ENCODE results near the gene SLC7A1.

DNA sequence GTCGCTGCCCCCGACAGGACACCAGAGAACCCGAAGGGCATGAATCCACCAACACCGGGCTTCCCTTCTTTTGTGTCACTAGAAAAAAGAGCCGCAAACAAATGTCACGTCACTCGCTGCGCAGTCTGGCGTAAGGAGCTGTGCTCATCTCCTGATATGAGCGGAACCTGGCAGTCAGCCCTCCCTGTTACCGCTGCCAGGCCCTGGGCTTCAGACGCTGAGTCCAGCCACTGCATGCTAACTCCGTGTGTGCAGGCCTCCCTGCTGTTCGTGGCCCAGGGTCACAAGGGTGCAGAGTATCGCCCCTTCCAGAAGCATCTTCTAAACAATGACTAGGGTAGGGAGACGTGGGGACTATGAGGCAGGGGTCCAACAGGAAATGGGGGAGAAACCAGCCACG is 71.3 kb downstream of the SLC7A1 start:
- TF ChIP-seq, protein P1, sequence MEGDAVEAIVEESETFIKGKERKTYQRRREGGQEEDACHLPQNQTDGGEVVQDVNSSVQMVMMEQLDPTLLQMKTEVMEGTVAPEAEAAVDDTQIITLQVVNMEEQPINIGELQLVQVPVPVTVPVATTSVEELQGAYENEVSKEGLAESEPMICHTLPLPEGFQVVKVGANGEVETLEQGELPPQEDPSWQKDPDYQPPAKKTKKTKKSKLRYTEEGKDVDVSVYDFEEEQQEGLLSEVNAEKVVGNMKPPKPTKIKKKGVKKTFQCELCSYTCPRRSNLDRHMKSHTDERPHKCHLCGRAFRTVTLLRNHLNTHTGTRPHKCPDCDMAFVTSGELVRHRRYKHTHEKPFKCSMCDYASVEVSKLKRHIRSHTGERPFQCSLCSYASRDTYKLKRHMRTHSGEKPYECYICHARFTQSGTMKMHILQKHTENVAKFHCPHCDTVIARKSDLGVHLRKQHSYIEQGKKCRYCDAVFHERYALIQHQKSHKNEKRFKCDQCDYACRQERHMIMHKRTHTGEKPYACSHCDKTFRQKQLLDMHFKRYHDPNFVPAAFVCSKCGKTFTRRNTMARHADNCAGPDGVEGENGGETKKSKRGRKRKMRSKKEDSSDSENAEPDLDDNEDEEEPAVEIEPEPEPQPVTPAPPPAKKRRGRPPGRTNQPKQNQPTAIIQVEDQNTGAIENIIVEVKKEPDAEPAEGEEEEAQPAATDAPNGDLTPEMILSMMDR (IDR thresholded peaks at IDR 0.05; ENCODE audit: low read depth, low read length, missing input control), result no peak
- TF ChIP-seq FOXA1 (IDR thresholded peaks at IDR 0.05), result no peak
- TF ChIP-seq RAD21 (IDR thresholded peaks at IDR 0.05), result no peak
- TF ChIP-seq HNF4A (conservative IDR thresholded peaks at IDR 0.05), result no peak
- peak; percentile 8 for TF ChIP-seq NR2F2 (IDR thresholded peaks at IDR 0.05)
- TF ChIP-seq, protein P2, sequence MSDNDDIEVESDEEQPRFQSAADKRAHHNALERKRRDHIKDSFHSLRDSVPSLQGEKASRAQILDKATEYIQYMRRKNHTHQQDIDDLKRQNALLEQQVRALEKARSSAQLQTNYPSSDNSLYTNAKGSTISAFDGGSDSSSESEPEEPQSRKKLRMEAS (IDR thresholded peaks at IDR 0.05), result no peak
- no peak for TF ChIP-seq HNF4G (IDR thresholded peaks at IDR 0.05)
- TF ChIP-seq, protein P3, sequence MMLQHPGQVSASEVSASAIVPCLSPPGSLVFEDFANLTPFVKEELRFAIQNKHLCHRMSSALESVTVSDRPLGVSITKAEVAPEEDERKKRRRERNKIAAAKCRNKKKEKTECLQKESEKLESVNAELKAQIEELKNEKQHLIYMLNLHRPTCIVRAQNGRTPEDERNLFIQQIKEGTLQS (IDR thresholded peaks at IDR 0.05), result no peak
- TF ChIP-seq, protein P4, sequence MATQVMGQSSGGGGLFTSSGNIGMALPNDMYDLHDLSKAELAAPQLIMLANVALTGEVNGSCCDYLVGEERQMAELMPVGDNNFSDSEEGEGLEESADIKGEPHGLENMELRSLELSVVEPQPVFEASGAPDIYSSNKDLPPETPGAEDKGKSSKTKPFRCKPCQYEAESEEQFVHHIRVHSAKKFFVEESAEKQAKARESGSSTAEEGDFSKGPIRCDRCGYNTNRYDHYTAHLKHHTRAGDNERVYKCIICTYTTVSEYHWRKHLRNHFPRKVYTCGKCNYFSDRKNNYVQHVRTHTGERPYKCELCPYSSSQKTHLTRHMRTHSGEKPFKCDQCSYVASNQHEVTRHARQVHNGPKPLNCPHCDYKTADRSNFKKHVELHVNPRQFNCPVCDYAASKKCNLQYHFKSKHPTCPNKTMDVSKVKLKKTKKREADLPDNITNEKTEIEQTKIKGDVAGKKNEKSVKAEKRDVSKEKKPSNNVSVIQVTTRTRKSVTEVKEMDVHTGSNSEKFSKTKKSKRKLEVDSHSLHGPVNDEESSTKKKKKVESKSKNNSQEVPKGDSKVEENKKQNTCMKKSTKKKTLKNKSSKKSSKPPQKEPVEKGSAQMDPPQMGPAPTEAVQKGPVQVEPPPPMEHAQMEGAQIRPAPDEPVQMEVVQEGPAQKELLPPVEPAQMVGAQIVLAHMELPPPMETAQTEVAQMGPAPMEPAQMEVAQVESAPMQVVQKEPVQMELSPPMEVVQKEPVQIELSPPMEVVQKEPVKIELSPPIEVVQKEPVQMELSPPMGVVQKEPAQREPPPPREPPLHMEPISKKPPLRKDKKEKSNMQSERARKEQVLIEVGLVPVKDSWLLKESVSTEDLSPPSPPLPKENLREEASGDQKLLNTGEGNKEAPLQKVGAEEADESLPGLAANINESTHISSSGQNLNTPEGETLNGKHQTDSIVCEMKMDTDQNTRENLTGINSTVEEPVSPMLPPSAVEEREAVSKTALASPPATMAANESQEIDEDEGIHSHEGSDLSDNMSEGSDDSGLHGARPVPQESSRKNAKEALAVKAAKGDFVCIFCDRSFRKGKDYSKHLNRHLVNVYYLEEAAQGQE (IDR thresholded peaks at IDR 0.05), result no peak
- no peak for TF ChIP-seq FOXA2 (IDR thresholded peaks at IDR 0.05)
- no peak for TF ChIP-seq YY1 (IDR thresholded peaks at IDR 0.05)
- TF ChIP-seq EGR1 (IDR thresholded peaks at IDR 0.05; ENCODE audit: low read depth in 2 of 2), result no peak
- TF ChIP-seq, protein P5, sequence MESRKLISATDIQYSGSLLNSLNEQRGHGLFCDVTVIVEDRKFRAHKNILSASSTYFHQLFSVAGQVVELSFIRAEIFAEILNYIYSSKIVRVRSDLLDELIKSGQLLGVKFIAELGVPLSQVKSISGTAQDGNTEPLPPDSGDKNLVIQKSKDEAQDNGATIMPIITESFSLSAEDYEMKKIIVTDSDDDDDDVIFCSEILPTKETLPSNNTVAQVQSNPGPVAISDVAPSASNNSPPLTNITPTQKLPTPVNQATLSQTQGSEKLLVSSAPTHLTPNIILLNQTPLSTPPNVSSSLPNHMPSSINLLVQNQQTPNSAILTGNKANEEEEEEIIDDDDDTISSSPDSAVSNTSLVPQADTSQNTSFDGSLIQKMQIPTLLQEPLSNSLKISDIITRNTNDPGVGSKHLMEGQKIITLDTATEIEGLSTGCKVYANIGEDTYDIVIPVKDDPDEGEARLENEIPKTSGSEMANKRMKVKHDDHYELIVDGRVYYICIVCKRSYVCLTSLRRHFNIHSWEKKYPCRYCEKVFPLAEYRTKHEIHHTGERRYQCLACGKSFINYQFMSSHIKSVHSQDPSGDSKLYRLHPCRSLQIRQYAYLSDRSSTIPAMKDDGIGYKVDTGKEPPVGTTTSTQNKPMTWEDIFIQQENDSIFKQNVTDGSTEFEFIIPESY (IDR thresholded peaks at IDR 0.05), result no peak
- TF ChIP-seq SP1 (IDR thresholded peaks at IDR 0.05), result no peak
